Hematopoietic multipotent progenitor cell treated with erythropoietin and hydrocortisone succinate and interleukin-3 and kit ligand, for 4 days (in vitro differentiated cells): Measurements from ENCODE around the gene UBE2E2.
A peak's percentile ranks its signal among the peaks of the same experiment; 100 is the strongest.

Source experiments
- DNase-seq: peaks from one replicate; pipeline ENCODE4 v3.0.0-alpha.2; 2015

The UBE2E2 gene

DNA sequence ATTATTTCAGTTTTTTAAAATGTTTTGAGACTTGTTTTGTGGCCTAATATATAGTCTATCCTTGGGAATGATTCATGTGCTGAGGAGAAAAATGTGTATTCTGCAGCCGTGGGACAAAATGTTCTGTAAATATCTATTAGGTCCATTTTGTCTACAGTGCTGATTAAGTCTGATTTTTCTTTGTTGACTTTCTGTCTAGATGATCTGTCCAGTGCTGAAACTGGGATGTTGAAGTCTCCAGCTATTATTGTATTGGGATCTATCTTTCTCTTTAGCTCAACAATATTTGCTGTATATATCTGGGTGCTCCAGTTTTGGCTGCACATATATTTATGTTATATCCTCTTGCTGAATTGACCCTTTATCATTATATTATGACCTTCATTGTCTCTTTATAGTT lies 85.2 kb downstream of the UBE2E2 start:
- DNase-seq: no peak

DNA sequence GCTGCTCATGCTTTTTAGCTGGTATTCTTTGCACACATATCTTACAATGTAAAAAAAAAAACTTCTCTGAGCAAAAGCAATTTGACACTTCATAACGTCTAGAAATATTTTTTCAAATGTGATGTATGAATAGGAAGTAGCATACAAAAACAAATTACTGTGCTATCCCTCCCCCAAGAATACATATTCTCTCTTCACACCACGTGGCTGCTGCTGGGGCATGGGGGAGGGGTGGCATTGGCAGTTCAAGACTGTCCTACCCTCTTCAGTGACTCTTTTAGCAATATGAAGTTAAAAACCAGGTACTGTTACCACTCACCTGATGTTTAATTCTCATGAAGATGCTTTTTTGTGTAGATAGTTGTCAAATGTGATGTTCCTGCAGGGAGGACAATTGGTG lies 85.6 kb downstream of the UBE2E2 start:
- DNase-seq: no peak

DNA sequence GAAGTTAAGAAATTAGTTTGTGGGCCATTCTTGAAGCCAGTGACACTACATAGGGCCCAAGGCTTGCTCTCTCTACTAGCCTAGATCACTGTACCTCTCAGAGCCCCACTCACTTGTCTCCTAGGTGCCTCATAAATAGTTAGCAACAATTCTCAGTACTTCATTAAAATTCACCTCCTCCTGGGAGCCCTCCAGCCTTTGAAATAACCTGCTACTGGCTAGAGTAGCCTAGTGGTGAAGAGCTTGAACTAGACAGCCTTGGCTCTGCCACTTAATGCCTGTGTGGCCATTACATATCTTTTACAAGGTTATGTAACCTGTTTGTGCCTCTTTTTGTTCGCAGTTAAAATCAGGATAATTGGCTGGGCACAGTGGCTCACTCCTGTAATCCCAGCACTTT lies 89.3 kb downstream of the UBE2E2 start:
- no peak for DNase-seq

DNA sequence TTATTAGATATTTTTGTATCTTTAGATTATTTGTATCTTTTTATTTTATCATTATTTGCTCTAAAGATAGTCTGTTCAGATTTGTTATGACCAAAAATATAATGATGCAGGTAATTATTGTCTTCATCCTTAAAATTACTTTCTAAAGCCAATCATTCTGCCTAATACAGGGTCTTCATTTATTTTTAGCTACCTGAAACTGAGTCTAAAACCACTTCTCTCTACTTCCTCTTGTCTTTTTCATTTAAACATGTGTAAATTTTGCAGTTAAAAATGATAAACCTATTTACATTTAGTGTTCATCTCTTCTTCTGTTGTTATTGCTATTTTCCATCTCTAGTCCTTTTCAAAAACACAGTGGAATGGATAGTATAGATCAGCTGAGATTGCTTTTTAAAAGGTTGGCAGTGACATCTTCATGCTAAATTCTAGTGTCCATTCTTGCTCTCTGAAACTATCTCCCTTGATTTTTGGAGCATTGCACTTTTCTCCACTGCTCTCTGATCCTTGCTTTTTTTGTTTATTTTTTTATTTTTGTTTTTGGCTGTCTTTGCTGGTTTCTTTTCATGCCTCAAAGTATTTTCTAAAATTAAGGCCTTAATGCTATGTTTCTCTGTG lies 91.8 kb downstream of the UBE2E2 start:
- DNase-seq: no peak

DNA sequence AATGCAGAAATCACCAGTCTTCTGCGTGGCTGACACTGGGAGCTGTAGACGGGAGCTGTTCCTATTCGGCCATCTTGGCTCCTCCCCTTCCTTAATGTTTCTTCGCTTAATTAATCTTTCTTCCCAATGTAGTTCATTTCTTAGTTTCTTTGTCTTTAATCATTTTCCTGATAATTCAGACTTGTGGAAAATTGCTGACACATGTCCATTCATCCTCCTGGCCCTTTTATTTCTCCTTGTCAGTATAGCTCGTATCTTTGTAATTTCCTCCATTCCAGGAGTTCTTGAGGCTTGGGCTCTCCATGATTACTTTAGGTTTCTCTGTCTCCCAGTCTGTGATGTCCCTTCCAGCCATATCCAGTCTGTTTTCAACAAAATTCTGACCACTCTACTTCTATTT lies 98.7 kb downstream of the UBE2E2 start:
- no peak for DNase-seq

DNA sequence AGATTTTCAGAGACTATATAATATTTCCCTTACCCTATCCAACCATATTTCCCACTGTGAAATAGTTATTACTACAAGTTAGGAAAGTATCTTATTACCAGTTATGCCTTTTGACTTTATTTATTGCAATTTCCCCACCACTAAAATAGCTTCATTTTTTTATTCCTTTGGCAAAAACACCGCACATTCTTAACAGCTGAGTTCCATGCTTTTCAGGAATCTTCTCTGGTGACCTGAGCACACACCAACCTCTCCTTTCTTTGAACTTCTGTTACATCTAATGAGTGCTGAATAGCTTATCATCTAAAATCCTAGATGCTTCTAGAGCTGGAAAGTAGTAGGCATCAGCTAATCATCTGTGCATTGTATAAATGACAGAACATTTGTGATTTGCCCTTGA lies 99.1 kb downstream of the UBE2E2 start:
- no peak for DNase-seq

DNA sequence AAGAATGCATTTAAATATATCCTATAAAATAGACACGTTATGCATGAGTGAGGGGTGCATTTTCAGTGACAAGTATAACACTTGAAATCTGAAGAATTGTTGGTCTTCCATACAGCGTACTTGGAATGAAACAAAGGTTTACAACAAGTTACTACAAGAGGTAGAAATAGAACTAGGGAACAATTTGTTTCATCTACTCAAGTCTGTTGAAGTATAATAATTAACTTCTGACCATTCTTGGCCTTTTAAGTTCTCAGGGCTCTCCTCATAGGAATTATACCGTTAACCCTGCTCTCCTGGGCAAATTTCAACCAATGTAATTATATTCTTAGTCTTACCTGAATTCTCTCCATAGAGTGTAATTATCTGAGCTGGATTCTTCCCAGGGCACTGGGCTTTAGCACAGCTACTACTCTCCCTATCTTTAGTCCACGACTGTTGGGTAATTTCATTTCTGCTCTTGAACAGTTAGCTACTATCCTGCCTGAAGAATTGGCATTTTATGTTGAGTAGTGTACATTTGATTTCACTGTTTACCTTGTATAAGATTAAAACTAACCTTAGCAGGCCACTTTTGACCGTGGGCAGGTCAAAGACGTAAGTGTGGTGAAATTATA lies 100.6 kb downstream of the UBE2E2 start:
- no peak for DNase-seq

DNA sequence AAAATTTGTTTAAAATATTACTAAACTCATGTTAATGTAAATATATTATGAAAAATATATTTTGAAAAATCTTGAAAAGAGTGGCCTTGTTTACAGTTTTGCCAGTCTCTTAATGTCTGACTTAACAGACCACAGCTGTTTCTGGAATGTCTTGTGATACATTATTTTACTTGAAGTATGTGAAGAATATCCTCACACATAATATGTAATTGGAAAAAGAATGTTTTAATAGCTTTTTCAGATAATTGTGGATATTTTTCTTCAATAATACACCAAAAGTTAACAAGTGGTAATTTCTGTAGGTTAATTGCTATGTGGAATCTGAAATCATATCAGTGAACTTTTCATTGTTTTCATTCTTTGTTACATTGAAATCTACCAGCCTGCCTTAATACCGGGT lies 101.3 kb downstream of the UBE2E2 start:
- DNase-seq: no peak

DNA sequence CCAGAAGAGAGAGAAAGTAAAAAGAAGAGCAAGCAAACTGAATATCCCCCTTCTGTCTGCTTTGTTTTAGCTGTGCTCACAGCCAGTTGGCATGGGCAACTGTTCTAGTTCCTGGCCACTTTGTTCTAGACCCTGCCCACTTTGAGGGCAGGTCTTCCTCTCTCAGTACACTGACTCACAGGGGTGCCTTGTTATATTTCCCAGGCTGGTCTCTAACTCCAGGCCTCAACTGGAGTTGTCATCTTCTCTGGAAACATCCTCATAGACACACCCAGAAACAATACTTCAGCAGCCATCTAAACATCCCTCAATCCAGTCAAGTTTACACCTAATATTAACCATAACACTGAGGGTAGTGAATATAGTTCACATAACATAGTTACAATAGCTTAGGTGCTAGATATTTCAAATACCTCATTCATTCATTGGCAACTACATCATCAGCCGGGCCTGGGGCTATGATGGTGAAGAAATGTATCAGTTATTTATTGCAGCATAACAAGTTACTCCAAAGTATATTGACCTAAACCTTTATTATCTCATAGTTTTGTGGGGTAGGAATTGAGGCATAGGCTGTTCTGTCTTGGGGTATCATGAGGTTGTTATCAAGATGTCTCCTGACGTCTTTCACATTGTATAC lies 106.0 kb downstream of the UBE2E2 start:
- no peak for DNase-seq

DNA sequence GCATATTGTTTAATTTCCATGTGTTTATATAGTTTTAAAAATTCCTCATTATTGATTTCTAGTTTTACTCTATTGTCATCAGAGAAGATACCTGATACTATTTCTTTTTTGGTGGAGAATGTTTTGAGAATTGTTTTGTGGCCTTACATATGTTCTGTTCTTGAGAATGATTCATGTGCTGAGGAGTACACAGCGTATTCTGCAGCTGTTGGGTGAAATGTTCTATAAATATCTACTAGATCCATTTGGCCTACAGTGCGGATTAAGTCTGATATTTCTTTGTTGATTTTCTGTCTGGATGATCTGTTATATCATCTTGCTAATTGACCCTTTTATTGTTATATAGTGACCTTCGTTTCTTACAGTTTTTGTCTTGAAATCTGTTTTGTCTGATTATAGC lies 109.7 kb downstream of the UBE2E2 start:
- DNase-seq: no peak

DNA sequence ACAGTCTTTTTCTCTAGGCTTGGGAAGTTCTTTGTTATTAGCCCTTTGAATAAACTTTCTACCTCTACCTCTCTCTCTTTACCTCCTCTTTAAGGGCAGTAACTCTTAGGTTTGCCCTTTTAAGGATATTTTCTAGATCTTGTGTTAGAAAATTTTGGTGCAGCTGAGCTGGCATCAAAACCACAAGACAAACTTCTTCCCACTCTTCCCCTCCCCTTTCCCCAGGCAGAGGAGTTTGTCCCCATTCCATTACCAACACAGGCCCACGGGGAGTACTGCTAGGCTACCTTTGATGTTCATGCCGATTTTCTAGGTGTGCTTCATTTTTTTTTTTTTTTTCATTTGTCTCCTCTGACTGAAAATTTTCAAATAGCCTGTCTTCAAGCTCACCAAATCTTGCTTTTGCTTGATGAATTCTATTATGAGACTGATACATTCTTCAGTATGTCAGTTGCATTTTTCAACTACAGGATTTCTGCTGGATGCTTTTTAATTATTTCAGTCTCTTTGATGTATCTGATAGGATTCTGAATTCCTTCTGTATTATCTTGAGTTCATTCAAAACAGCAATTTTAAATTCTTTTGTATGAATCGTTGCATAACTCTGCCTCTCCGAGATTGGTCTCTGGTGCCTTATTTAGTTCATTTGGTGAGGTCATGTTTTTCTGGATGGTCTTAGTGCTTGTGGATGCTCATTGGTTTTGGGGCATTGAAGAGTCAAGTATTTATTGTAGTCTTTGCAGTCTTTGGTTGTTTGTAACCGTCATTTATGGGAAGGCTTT lies 112.0 kb downstream of the UBE2E2 start:
- DNase-seq: no peak

DNA sequence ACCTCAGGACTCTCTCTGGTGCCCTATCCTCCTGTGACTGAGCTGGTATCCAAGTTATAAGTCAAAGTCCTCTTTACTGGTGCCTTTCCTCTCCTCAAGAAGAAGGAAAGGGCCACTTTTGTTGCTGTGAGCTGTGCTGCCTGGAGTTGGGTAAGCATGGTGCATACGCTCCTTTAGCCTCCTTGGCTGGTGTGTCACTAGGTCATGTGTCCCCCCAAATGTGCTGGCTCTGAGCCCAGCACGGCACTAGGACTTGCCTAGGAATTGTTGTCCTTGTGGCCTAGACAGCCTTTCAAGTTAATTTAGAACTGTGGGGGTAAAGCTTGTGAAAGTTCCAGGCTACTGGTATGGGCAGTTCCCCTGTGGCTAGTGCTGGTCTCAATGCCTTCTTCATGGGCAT lies 113.8 kb downstream of the UBE2E2 start:
- no peak for DNase-seq

DNA sequence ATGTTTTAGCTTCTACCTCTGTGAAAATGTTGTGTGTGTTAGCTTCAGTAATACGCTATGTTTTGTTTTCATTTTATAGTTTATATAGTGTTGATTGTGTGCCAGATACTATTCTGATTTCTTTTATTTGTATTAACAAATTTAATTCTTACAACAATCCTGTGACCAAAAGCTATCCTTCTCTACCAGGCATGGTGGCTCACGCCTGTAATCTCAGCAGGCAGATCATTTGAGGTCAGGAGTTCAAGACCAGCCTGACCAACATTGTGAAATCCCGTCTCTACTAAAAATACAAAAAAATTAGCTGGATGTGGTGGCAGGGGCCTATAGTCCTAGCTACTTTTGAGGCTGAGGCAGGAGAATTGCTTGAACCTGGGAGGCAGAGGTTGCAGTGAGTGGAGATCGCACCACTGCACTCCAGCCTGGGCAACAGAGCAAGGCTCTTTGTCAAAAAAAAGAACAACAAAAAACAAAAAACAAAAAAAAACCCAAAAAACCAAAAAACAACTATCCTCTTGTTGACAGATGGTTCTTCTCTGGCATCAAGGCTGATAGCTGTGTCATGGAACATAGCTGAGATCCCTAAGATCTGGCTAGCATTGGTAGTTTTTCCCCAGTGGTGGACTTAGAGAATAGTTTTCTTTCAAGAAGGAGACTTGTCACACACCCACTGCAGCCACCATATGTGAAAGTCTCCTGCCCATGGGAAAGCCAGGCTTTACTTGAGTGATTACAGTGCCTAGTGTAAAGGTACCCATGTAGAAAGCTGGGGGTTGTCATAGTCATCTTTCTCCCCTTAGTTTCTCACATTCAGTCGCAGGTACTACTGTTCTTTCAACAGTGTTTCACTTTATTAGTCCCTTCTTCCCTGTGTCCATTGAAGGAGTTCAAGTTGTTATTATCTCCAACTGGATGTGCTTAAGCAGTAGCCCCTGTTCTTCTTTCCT lies 116.5 kb downstream of the UBE2E2 start:
- DNase-seq: no peak

DNA sequence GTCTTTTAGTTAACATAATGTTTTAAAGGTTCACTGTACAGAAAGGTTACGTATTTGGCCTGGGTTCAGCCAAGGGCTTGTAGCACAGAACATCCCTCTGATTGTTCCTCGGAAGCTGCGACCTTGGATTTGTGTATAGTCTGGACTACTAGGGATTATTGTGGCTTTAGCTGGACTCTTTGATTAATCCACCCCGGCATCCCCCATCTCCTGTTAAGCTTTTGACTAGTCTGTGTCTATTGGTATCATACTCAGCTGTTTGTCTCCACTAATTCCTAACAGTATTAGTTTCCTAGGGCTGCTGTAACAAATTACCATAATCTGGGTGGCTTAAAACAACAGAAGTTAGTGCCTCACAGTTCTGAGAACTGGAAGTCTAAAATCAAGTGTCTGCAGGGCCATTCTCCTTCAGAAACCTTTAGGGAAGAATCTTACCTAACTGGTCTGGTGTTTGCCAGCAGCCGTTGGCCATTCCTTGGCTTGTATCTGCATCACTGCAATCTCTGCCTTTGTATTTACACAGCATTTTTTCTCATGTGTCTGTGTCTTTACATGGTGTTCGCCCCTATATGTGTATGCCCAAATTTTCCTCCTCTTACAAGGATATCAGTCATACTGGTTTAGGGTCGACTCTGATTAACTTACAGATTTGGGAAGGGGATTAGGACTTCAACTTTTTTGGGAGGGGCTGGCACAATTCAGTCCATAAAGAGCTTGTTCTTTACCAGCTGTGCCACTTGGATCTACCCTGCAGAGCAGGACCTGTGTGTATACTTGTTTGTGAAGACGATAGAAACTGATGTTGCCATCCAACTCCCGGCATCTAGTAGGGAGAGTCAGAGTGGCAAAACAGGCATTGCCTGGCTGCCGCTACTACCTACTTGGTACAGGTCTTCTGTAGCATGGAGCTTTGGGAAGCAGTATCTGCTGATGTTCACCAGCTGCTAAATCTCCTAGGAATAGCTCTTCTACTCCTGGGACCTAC lies 117.8 kb downstream of the UBE2E2 start:
- DNase-seq: no peak

DNA sequence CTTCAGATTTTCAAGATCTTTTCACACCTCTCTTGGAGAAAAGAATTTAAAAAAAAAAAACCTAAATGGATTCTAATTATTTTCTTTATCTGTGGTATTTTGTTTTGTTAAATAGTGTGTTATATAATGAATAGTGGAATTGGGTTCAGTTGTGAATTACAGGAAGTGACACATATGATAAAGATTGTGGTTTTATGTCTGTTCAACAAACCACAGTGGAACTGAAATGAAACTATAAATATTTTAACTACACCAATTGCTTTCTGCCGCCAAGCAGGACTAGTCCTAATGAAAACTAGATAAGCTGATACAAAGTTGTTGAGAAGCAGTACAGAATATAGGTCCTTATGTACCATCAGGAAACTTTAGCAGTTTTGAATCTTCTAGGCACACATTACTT lies 121.6 kb downstream of the UBE2E2 start:
- peak; percentile 86 for DNase-seq

DNA sequence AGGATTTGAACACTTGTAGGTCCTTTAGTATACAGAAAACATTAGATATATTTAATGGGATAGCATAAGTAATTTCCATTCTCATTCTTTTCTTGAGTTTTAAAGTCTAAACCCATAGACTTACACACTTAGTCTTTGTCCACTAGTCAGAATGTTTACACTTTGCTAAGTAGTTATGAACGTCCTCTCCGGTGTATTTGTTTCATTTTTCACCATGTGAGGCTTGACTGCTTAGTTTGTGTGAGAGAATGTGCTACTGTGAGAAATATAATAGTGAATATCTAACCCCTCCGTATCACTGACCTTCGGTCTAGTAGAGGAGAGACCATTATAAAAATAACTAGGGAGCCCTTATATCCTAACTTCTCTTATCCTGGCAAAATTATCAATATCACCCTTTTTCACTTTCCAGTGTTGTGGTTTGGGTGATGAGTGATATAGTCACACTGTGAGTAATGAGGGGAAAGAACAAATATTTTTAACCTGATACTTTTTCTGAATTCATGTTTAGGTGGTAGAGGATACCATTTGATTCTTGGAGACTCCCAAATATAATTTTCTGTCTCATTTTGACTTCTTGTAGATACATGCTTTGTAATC lies 122.4 kb downstream of the UBE2E2 start:
- DNase-seq: peak; percentile 4

DNA sequence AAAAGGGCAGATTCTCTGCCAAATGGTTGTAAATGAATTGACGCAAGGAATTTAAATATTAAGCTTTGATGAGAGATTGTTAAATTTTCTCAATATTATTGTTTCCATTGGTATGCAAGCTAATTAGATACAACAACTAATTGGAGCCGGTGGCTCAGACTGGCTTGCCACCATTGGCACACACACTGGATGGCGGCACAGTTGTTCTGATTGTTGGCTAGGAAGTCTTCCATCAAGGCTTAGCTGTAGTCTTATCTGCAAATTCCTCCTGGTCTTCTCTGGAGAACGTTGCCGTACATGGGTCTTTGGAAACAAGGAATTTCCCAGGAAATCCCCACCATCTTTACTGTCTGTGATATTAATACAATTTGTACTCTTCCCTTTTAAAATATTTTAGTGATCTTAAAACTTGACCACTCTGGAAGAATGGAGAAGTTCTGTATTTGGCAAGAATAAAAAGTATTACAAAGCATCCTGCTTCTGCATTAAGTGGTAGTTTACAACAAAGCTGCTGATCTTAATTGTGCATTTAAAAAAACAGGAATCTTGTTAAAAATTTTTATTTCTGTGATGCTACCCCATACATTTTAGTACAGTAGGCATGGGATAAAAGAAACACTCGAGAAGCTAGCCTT lies 126.5 kb downstream of the UBE2E2 start:
- peak; percentile 18 for DNase-seq

DNA sequence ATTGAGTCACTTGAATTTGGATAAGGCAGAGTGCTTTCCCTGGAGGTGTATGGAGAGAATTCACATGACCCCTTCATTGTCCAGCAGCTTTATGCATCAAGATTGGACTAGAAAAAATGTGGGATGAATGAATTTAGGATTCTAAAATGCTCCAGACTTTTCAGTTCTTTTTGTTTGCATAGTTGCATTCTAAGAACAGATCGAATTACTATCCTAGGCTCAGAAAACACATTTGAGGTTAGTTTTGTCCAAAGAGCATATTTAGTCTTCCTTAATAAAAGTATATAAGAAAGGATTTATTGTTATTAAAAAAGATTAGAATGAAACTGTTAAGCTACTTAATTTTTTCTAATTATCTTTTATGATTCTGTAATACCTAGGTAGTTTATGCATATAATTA lies 127.4 kb downstream of the UBE2E2 start:
- no peak for DNase-seq

DNA sequence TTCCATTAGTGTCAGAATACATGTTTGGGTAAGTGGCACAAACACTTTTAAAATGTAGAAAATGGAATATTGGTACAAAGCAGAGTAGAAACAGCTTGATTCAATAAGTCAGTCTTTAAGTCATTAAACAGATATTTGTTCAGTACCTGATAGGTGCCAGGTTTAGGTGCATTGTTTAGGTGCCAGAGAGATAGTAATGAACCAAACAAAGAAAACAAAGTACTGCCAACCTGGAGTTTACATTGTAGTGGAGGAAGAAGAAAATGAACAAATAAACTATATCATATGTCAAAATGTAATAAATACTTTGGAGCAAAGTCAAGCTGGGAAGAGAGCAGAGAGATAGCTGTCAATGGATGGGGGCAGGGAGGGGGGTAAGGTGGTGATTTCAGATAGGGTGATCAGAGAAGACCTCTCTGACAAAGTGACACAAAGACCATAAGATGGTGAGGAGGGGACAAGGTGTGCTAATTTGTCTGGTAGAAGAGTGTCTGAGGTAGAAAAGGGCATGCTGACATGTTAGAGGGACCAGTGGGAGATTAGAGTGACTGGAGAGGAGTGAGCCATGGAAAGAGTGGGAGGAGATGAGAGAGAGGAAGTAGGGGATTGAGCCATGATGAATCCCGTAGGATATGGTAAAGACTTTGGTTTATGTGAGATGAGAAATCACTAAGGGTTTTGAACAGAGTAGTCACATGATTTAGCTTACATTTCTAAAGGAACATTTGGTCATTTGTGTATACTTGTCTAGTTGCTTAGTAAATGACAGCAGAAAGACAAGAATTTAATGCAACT lies 128.2 kb downstream of the UBE2E2 start:
- no peak for DNase-seq

DNA sequence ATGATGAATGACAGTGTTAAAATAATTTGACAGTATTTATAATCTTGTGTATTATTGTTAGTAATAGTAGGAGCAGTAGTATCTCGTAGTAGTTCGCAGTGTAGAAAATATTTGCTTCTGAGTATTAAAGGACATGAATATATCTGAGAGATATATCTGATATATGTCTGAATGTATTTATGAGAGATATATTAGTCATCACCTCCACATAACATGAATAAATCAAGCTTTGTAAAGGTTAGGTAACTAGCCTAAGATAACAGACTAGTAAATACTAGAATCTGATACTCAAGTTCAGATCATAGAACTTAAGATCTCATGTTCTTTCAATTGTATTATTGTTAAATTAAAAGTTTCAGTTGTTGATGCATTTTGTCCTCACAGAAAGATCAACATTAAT lies 130.5 kb downstream of the UBE2E2 start:
- DNase-seq: no peak
